Tibial nerve (tissue), 4 donors: Measurements from ENCODE around the gene KLHDC10.

Experiments
- EP300 ChIP-seq, 2 donors: sonication (generic); formaldehyde crosslinking; IDR thresholded peaks; one replicate each; pipeline ENCODE4 v1.6.1; 2017; ENCODE audit warnings: antibody characterized with exemption in 2 of 2, mild to moderate bottlenecking in 1 of 2
- POLR2A ChIP-seq, 2 donors: fragments of 450-650 bp; IDR thresholded peaks; one replicate each; pipeline ENCODE4 v1.6.1; 2017; ENCODE audit warnings: antibody characterized with exemption in 2 of 2, mild to moderate bottlenecking in 2 of 2, moderate library complexity in 2 of 2
- TF ChIP-seq, protein P1 (sequence below), 5 experiments: fragments of 200-600 bp in 3 of 5; fragments of 450-650 bp in 2 of 5; sonication (generic) in 3 of 5; IDR thresholded peaks; one replicate each; pipeline ENCODE4 v1.5.1; 2016 to 2019; ENCODE audit warnings: antibody characterized with exemption in 5 of 5, mild to moderate bottlenecking in 3 of 5, moderate library complexity in 2 of 5

DNA sequence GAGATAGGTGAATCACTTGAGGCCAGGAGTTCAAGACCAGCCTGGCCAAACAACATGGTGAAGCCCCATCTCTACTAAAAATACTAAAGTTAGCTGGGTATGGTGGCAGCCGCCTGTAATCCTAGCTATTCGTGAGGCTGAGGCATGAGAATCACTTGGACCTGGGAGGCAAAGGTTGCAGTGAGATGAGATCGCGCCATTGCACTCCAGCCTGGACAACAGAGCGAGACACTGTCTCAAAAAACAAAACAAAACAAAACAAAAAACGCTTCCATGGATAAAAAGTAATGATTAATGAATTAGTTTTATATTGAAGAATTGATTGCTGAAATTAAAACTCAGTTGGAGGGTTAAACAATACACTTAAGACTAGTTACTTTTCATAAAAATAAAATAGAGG lies 32.3 kb downstream of the KLHDC10 start:
- TF ChIP-seq, protein P1, sequence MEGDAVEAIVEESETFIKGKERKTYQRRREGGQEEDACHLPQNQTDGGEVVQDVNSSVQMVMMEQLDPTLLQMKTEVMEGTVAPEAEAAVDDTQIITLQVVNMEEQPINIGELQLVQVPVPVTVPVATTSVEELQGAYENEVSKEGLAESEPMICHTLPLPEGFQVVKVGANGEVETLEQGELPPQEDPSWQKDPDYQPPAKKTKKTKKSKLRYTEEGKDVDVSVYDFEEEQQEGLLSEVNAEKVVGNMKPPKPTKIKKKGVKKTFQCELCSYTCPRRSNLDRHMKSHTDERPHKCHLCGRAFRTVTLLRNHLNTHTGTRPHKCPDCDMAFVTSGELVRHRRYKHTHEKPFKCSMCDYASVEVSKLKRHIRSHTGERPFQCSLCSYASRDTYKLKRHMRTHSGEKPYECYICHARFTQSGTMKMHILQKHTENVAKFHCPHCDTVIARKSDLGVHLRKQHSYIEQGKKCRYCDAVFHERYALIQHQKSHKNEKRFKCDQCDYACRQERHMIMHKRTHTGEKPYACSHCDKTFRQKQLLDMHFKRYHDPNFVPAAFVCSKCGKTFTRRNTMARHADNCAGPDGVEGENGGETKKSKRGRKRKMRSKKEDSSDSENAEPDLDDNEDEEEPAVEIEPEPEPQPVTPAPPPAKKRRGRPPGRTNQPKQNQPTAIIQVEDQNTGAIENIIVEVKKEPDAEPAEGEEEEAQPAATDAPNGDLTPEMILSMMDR (IDR thresholded peaks at IDR 0.05): no peak
- TF ChIP-seq POLR2A (IDR thresholded peaks at IDR 0.05) (no peak), EP300 (IDR thresholded peaks at IDR 0.05) (no peak)
